Measurements from ENCODE around the gene PMPCA.

DNA sequence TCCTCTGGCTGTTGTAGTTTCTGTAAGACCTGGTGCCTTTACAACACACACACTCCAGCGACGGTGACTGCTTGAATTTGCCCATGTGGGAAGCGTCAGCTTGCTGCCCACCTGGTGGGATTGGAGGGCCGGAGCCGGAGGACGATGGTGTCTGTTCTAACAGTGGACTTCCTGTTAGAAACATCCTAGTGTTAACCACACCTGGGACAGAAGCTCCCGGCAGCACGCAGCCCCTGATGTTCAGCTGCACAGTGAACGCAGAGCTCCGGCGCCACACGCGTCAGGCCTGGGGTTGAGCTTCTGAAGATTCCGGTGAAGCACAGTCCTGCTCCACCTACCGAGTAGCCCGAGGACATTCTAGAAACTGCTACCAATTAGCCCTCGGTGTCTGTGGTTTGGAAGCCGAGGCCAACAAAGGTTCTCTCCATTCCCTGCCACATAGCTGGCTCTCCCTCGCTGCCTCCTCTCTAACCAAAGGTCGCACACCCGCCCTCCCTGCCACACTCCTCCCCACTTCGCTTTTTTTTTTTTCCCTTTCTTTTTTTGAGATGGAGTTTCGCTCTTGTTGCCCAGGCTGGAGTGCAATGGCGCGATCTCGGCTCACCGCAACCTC is 14.4 kb downstream of the PMPCA start:
- TF ChIP-seq, protein P1, sequence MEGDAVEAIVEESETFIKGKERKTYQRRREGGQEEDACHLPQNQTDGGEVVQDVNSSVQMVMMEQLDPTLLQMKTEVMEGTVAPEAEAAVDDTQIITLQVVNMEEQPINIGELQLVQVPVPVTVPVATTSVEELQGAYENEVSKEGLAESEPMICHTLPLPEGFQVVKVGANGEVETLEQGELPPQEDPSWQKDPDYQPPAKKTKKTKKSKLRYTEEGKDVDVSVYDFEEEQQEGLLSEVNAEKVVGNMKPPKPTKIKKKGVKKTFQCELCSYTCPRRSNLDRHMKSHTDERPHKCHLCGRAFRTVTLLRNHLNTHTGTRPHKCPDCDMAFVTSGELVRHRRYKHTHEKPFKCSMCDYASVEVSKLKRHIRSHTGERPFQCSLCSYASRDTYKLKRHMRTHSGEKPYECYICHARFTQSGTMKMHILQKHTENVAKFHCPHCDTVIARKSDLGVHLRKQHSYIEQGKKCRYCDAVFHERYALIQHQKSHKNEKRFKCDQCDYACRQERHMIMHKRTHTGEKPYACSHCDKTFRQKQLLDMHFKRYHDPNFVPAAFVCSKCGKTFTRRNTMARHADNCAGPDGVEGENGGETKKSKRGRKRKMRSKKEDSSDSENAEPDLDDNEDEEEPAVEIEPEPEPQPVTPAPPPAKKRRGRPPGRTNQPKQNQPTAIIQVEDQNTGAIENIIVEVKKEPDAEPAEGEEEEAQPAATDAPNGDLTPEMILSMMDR (optimal IDR thresholded peaks at IDR 0.05 in 1 of 3, IDR thresholded peaks at IDR 0.05 in 1 of 3, conservative IDR thresholded peaks at IDR 0.05 in 1 of 3; ENCODE audit: extremely low read depth in 1 of 3, insufficient read depth in 2 of 3, low read length in 3 of 3), result no peak
- no peak for TF ChIP-seq EZH2 (IDR thresholded peaks at IDR 0.05; ENCODE audit: low read length)

All from keratinocyte (primary cell).